GM21737 (cell line): Measurements from ENCODE around the gene RHOG.
"Not testable (repeated sequence)": the region's sequence is repeated elsewhere in the genome, so short reads cannot be mapped to it uniquely, and the experiment has no call there.

Source experiments
- ATAC-seq: cut with Tn5 transposase; IDR thresholded peaks from one replicate; pipeline ENCODE4 v1.9.1; 2021; ENCODE audit warnings: mild to moderate bottlenecking, moderate library complexity; ENCODE audit not compliant: unreplicated experiment

RHOG gene

DNA sequence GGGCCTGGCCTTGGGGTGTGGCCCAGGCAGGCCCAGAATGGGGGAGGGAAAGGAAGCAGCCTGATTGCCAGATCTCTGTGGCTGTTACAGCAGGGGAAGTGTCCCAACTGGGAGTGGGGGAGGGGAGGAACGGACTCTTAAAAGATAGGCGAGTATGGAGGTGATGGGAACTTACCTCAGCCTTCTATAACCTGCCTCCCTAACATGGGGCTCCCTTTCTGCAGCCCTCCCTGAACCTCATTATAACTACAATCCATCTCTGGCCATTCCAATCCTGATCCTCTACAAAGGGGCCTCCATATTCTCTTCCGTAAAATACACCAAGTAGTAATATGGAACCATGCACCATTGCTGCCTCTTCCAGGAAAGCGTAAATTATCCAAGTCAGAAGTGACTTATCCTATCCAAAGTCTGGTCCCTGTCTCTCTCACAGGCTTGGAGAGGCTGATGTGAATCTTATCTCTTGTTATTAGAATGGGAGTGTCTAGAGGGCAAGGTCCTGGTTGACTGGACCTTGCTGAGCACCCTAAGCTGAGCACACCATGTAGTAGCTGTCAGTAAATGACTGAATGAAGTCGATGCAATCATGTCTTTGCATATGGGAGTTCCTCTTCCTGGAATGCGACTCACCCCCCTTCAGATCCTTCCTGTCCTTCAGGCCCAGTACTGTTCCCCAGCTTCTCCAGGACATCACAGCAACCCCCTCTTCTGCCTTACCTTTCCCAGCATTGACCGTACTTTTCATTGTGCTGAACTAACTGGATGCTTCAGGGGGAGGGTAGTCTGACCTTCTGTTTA, 5.9 kb downstream of the RHOG start:
- ATAC-seq = no peak

DNA sequence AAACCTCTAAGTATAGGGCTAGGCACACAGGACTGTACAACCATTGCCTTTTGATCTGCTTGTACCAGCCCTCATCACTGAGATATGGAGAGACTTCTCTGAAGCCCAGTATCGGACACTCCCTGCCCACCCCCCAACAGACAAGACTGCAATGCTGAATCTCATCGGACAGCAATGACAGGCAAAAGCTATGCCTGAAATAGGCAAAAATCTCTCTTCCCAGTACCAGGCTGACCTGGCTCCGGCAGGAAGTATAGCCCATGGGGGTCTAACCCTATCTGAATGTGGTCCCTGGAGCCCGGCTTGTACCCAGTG, 6.5 kb downstream of the RHOG start:
- no peak for ATAC-seq

DNA sequence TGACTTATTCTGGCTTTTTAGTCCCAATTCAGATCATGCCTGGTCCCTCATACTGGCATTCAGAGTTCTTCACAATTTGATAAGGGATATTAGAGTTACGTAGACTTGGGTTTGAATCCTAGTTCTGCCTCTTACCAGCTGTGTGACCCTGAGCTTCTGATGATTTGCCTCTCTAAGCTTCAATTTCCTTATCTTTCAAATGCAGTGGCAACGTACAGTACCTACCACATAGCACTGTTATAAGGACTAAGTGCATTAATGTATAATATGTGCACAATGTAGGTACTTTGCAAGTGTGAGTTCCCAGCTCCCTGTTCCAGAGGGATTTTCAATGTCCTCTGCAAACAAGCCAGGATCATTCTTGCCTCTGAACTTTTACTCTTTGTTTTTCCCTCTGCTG, 7.3 kb downstream of the RHOG start:
- ATAC-seq = no peak

DNA sequence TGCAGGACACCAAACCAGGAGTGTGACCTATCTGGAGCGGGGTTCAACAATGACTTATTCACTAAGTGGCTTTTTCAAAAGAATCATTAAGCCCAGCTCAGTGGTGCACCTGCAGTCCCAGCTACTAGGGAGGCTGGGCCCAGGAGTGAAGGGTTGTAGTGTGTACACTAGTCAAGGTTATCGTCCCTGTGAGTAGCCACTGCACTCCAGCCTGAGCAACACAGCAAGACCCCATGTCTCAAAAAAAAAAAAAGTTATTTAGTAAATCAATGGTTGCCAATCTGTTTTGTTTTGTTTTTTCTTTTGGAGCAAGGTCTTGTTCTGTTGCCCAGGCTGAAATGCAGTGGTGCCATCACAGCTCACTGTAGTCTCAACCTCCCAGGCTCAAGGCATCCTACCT, 7.9 kb downstream of the RHOG start:
- ATAC-seq = no peak

DNA sequence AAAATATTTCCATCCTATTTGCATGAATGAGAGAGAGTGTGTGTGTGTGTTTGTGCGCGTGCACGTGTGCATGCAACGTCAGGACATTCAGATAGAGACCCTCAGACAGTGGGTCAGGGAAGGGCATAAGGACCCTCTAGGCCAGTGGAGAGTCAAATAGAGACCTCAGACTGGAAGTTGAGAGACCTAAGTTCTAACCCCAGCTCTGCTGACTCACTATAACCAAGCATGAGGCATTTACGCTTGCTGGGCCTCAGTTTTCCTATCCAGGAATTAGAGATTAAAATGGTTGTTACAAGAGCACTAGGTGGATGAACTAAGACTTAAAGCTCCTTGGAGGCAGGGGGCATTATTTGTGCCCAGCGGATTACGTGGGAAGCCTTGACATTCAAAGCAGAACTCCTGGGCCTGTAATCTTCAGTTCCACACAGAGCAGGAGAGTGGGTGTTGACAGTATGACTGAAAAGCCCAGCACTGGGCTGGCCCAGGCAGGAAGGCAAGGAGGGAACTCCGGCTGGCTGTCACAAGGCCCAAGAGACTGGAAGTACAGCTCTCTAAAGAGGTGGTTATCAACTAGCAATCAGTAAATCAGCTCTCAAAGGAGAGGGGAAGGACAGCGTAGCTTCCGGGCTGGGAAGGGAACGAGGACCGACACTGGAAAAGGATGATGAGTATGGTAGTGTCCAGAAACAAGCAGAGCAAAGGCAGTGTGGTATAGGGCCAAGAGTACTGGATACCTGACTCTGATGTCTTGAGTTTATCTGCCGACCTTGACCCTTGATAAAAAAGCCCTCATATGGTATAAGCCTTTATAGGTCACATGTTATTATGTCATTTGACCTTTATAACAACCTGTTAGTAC, 9.2 kb downstream of the RHOG start:
- ATAC-seq = no peak

DNA sequence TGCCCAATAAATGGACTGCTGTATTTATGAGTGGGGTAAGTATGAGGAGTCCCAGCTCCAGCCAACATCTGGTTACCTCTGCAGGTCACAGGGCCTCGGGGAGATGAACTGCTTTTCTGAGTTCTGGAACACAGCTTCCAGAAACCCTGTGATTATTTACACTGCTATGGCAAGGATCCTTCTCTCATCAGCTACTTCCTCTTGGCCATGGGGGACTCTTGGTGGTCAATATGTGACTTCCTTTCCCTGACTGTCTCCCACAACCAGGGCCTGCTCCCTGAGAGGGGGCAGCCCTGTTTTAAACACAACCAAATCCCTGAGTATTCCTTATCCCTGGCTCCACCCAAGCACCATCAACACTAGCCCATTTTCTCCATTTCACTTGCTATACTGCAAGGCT, 10.0 kb downstream of the RHOG start:
- no peak for ATAC-seq

DNA sequence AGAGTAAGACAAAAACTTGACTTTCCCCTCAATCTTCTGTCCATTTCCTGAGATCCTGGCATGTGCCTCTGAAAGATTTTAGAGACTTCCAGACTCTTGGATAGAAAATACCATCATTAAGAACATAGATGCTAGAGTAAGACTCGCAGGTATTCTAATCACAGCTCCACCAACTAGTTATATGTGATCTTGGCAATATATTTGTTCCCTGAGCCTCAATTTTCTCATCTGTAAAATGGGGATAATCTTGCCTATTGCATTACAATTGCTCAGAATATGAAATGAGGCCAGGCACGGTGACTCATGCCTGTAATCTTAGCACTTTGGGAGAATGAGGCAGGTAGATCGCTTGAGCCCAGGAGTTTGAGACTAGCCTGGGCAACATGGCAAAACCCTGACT, 10.7 kb downstream of the RHOG start:
- ATAC-seq = no peak

DNA sequence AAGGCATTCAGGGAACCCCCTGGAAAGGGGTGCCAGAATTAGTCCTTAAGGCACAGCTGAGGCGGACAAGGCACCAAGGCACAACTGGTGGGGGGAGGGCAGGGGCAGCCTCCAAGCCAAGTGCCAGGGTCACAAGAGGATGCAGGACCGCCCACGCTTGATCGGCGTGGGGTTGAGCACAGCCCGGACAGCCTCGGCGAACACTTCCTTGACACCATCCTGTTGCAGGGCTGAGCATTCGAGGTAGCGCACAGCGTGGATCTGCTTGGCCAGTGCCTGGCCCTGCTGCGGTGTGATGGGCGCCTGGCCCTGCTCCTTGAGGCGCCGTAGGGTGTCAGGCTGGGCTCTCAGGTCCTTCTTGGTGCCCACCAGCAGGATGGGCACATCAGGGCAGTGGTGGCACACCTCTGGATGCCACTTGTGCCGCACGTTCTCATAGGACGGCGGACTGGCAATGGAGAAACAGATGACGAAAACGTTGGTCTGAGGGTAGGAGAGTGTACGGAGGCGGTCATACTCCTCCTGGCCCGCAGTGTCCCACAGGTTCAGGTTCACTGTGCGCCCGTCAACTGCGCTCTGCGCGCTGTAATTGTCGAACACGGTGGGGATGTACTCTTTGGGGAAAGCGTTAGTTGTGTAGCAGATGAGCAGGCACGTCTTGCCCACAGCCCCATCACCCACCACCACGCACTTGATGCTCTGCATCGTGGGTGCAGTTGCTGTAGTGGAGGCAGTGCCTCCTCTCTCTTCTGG, 13.1 kb downstream of the RHOG start:
- no peak for ATAC-seq

DNA sequence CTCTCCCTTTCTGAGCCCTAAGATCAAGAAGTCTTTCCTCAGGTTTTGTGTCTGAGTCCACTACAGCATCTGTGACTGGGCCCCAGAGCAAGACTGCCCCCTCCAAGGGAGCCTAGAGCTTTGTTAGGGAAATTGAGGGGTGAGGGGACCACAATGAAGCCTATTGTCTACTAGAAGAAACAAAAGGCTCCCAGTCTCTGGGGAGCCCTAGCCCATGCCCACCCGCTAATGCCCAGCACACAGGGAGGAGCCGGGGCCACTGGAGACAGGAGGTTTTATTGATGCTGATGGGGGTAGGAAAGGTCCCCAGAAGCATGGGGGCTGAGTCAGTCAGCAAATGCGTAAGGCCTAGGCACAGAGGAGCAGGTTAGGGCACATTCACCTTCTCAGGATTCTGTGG, 14.0 kb downstream of the RHOG start:
- ATAC-seq = no peak

DNA sequence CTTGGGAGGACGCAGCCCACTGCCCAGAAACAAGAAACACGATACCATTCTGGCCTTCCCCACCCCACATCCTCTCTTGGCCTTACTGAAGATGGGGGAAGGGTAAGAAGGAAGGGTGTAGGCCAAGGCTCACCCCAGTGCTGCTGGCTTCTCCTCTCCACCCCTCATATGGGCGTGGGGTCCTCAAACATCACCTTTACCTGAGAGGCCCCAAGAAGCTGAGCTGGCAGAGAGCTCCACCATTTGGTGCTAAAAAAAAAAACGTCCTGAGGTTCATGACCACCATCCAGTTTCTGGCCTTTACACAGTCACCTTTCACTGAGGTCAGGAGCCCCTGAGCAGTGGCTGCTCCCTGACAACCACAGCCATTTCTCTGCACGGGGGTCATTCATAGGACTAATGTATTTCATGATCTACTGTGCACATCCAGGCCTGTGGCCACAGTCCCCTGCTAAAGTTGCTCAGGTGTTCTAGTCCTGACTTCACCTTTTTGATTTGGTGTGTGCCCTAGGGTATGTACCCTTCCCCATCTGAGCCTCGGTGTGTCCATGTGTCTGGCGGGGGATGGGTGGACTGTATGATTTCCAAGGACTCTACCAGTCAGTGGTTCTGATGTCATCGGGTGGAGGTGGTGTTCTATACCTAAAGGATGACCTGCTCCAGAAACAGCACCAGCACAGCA, 15.1 kb downstream of the RHOG start:
- ATAC-seq = no peak

DNA sequence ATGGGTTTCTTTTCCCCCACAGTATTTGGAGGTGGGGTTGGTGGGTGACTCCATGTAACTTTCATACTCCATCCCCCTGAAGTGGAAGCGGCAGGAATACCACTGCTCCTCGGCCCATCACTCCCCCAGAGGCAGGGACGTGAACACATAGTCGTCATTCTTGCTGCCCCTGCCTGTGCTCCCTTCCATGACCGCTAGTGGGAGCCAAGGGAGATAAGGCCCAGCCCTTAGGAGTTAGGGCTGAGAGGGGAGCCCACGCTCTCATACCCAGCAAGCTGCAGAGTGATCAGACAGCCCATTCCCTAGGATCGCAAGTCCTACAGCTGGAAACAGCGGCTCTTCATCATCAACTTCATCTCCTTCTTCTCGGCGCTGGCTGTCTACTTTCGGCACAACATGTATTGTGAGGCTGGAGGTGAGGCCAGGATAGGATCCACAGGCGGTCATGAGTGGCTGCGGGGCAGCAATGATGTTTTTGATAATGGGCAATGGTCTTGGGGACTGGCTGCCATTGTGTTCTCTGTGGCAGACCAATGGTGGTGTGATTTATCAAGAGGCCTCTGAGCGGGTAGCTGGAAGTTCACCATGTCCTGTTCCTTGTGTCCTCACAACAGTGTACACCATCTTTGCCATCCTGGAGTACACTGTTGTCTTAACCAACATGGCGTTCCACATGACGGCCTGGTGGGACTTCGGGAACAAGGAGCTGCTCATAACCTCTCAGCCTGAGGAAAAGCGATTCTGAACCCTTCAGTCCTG, 15.9 kb downstream of the RHOG start:
- peak; percentile 61 for ATAC-seq

DNA sequence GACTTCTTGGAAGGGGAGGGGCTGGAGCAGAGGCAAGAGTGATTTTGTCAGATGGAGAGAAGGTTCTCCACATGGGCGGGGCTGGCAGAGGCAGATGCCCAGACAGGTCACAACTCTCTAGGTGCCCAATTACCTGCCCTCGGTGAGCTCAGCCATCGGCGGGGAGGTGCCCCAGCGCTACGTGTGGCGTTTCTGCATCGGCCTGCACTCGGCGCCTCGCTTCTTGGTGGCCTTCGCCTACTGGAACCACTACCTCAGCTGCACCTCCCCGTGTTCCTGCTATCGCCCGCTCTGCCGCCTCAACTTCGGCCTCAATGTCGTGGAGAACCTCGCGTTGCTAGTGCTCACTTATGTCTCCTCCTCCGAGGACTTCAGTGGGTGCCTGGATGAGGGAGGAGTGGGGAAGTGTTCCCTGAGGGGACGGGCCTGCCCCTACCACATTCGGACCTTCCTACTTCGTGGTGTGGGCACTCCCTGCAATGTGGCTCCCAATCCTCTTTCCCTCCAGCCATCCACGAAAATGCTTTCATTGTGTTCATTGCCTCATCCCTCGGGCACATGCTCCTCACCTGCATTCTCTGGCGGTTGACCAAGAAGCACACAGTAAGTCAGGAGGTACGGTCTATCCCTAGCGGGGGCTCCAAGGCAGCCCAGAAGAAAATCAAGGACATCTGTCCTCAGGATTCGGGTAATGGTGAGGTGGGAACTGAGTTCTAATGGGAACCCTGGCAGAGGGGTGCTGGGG, 16.8 kb downstream of the RHOG start:
- ATAC-seq = no peak

DNA sequence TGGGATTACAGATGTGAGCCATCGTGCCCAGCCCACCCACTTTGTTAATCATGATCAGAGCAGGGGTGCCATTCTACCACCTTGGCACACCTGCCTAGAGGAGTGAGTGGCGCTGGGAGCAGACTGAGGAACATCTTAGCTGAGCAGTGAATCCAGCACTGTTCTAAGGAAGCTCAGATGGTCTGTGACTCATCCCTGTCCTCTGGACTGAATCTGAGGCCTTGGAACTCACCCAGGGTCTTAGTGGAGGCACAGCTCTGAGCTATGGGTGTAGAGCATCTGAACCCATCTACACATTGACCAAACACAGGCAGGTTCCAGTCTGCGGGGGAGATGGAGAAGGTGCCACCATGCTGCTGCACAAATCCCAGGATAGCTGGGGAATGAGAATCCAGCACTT, 17.5 kb downstream of the RHOG start:
- ATAC-seq = no peak

DNA sequence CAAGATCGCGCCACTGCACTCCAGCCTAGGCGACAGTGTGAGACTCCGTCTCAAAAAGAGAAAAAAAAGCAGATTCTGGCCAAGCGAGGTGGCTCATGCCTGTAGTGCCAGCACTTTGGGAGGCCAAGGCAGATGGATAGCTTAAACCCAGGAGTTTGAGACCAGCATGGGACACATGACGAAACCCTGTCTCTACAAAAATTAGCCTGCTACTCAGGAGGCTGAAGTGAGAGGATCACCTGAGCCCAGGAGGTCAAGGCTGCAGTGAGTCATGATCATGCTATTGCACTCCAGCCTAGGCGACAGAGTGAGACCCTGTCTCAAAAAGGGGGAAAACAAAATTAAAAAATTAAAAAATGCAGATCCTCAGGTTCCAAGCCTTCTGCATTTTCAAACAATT, 18.4 kb downstream of the RHOG start:
- no peak for ATAC-seq

DNA sequence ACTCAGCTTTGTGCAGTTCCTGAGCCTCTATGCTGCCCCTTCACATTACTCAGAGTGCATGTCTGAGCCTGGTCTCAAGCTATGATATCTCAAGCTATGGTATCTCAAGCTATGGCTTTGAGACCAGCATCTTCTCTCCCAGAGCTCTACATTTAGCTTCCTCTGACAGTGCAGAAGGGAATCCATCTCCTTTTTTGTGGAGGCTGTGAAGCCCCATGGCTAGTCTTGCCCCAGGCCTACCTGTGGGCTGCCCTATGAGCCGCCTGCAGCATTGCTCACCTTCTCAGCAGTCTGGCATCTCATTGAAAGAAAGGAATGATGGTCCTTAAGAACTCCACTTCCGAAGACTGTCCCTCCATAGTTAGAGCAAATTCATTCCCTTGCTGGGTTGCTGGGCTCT, 19.8 kb downstream of the RHOG start:
- no peak for ATAC-seq

DNA sequence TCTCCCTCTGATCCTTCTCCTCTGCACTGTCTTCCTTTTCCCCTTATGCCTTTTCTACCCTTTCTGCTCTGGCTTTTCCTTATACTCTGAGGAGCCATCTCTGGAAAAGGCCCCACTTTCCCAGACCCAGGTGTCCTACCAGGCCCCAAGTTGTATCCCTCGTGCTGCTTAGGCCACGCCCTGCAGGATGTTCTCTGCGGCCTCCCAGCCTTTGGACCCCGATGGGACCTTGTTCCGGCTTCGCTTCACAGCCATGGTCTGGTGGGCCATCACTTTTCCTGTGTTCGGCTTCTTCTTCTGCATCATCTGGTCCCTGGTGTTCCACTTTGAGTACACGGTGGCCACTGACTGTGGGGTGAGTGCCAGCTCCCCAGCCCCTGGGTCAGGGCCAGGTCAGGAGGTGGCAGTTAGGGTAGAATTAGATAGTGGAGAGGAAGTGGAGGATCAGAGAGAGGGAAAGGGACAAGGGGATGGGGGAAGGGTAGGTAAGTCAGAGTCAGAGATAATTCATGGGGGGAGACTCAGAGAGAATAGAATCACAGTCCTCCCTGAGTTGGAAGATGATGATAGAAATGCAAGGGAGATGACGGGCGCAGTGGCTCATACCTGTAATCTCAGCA, 23.5 kb downstream of the RHOG start:
- no peak for ATAC-seq

DNA sequence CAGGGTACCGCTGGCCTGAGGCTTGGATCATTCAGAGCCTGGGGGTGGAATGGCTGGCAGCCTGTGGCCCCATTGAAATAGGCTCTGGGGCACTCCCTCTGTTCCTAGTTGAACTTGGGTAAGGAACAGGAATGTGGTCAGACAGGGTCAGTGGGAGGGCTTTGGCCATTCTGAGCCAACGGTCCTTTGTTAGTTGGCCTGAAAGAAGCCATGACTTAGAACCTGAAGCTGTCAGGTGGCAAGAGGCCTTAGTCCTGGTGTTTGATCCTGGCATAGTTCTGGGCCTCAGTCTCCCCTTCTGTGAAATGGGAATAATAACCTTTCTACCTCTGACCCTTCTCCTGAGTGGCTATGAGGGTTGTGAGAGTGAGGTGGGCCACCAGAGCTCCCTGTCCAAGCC, 24.1 kb downstream of the RHOG start:
- ATAC-seq = no peak

DNA sequence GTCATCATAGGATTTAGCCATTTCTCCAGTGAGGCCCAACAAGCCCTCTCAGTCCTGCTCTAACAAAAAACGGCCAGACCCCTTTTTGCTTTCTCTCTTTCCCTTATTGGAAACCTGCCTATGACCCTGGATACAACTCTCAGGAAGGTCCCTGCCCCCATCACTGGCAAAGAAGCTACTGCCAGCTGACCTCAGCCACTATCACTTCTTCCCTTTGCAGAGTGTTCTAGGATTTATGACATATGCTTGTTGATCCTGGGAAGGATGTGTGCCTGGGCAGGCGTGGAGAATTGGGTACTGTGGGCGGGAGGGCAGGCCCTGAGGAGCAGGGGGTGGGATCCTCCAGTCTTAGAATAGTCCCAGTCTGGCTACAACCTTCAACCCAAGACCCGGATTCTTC, 24.9 kb downstream of the RHOG start:
- no peak for ATAC-seq

DNA sequence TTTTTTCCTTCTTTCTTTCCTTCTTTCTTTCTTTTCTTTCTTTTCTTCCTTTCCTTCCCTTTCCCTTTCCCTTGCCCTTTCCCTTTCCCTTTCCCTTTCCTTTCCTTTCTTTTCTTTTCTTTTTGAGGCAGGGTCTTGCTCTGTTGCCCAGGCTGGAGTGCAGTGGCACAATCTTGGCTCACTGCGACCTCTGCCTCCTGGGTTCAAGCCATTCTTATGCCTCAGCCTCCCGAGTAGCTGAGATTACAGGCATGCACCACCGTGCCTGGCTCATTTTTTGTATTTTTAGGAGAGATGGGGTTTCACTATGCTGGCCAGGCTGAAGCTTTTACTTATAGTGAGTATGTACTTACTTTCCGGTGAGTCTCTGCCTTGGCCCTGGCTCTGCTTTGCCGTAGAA, 25.9 kb downstream of the RHOG start:
- not testable (repeated sequence) for ATAC-seq
